Measurements from ENCODE around the gene MNX1.

DNA sequence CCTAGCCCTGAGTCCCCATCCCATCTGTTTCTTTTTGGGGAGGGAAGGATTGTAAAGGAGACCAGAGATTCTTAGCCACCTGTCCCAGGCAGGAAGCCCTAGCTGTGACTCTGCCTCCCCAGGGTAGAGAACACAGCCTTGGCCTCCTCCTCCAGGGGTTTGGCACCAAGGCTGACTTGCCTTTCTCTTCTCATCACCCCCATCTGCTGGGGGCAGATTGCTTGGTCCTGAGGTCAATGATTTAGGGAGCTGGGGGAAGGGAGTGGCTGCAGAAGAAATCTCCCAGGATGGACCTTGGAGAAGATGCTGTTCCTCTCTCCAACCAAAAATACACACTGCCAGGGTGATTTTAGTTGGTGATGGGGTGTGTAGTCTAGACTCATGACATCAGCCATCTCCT, 2.6 kb upstream of the MNX1 start:
- no peak for TF ChIP-seq EP300 (IDR thresholded peaks at IDR 0.05)
- TF ChIP-seq, protein P1, sequence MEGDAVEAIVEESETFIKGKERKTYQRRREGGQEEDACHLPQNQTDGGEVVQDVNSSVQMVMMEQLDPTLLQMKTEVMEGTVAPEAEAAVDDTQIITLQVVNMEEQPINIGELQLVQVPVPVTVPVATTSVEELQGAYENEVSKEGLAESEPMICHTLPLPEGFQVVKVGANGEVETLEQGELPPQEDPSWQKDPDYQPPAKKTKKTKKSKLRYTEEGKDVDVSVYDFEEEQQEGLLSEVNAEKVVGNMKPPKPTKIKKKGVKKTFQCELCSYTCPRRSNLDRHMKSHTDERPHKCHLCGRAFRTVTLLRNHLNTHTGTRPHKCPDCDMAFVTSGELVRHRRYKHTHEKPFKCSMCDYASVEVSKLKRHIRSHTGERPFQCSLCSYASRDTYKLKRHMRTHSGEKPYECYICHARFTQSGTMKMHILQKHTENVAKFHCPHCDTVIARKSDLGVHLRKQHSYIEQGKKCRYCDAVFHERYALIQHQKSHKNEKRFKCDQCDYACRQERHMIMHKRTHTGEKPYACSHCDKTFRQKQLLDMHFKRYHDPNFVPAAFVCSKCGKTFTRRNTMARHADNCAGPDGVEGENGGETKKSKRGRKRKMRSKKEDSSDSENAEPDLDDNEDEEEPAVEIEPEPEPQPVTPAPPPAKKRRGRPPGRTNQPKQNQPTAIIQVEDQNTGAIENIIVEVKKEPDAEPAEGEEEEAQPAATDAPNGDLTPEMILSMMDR (IDR thresholded peaks at IDR 0.05), result no peak
- TF ChIP-seq POLR2A (IDR thresholded peaks at IDR 0.05), result no peak
